ENCODE data around the gene TELO2.

The TELO2 gene

GRCh38 chr16:1500465-1501150, 7.4 kb downstream of the TELO2 start:
- DNase-seq = no peak

- no peak for DNase-seq
Observed at GRCh38 chr16:1501630-1502029, 8.5 kb downstream of the TELO2 start.

- DNase-seq = no peak
Observed at GRCh38 chr16:1502092-1503004, 9.2 kb downstream of the TELO2 start.

- DNase-seq = no peak
Observed at GRCh38 chr16:1503110-1503955, 10.2 kb downstream of the TELO2 start.

GRCh38 chr16:1505073-1505844, 12.1 kb downstream of the TELO2 start:
- no peak for DNase-seq

GRCh38 chr16:1505912-1506311, 12.8 kb downstream of the TELO2 start:
- no peak for DNase-seq

- DNase-seq = no peak
Observed at GRCh38 chr16:1506494-1507213, 13.5 kb downstream of the TELO2 start.

- DNase-seq = no peak
Observed at GRCh38 chr16:1508494-1509187, 15.5 kb downstream of the TELO2 start.

- DNase-seq = no peak
Observed at GRCh38 chr16:1509307-1510221, 16.4 kb downstream of the TELO2 start.

- no peak for DNase-seq
Observed at GRCh38 chr16:1510272-1510671, 17.1 kb downstream of the TELO2 start.

- no peak for DNase-seq
Observed at GRCh38 chr16:1510941-1511351, 17.8 kb downstream of the TELO2 start.

- no peak for DNase-seq
Observed at GRCh38 chr16:1511662-1512569, 18.8 kb downstream of the TELO2 start.

- DNase-seq = no peak
Observed at GRCh38 chr16:1512774-1513173, 19.6 kb downstream of the TELO2 start.

GRCh38 chr16:1514507-1514906, 21.3 kb downstream of the TELO2 start:
- DNase-seq = no peak

GRCh38 chr16:1518626-1519135, 25.5 kb downstream of the TELO2 start:
- no peak for DNase-seq

- DNase-seq = no peak
Observed at GRCh38 chr16:1519831-1520230, 26.7 kb downstream of the TELO2 start.

GRCh38 chr16:1520461-1520860, 27.3 kb downstream of the TELO2 start:
- DNase-seq = no peak

GRCh38 chr16:1523581-1524245, 30.6 kb downstream of the TELO2 start:
- DNase-seq = no peak

Measured in NCI-H1105 (cell line).